ENCODE measurements around the gene SIDT2.

Gene SIDT2

DNA sequence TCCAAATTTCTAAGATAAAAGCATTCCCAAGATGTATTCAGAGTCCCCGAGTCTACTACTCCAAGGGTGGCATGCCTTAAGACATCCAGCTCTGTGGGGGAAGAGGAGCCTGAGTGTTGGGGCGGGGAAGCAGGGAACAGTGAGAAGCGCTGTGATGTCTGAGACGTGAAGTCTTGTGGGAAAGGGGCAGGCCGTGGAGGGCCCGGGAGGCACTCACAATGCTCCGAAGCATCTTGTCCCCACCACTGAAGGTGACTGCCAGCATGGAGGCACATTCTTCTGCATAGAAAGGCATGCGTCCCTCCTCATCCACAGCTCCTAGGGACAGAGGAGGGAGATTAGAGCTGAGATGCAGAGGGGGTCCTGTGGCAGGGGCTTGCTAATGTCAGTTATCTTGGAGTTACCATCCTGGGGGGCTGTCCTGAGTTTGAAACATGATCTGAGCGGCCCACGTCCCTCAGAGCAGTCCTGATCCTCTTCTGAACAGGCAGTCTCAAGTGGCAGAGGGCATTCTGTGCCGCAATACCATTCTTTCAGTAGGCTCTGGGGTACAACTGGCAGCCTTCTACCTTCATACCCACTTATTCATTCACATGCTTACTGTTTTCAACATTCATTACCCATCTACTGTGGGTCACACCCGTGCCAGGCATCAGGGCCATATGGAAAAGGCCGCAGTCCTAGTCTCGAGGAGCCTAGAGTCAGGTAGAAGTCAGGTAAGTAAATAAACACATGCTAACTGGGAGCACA is 44.6 kb downstream of the SIDT2 start:
- no peak for DNase-seq (ENCODE audit: low read depth)

DNA sequence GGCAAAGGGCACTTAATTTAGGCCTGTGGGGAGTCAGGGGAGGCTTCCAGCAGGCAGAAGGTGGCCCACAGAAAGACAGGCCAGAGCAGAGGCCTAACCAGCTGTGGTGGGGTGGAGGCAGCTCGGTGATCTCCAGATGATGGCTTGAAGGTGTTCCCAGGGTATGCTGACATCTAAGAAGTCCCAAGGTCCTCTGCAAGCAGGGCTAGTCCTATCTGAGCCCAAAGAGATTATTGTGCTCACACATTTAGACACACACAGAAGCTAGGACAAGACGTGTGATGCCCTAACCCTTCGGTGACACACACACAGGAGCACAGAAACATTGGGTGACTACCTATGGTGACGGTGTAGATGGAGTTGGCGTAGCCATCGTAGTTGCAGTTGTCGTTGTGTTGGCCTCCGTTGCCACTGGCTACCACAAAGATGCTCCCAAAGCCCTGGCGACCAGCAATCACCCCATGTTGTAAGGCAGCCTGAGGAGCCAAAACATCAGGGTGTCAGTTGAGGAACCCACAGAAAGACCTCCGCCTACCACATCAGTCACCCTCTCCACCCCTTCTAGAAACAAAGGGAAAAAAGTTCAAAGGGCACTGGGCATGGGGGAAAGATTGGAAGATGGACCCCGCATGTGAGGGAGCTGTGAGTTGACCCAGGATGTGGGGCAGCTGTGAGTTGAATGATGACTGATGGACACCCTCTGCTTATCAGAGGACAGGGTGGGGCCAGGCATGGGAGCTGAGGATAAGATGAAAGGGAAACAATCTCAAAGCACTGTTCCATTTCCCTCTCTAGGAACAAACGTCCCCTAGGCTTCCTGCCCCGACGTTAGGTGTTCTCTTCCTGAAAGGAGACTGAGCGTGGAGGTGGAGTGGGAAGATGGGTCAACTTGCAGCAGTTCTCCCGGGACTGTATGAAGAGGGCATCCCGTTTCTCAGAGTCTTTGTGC is 45.5 kb downstream of the SIDT2 start:
- DNase-seq (ENCODE audit: low read depth): no peak

DNA sequence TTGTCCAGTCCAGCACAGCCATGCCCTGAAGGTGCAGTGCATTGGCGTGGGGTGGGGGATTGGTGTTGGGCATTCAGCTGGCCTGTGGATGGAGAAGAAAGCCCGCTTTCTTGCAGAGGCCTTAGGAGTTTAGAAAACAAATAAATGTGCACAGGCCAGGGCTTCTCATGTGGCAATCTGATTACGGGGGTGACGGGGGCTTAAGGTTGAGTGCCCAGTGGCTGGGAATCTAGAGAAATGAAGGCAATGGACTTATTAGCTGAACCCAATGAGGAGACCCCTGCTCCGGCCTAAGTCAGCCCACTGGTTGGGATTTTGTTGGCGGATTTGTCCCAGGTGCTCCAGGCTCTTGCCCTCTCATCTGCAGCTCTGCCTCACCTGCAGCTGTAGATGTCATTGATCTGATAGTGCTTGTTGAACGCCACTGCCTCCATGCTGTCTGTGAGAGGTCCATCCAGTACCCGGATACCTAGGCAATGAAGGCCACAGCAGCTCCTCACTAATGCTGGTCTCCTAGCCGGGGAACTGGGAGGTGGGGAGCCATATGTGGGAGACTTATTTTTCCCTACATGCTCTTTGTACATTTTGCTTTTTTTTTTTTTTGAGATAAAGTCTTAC is 47.1 kb downstream of the SIDT2 start:
- no peak for DNase-seq (ENCODE audit: low read depth)

DNA sequence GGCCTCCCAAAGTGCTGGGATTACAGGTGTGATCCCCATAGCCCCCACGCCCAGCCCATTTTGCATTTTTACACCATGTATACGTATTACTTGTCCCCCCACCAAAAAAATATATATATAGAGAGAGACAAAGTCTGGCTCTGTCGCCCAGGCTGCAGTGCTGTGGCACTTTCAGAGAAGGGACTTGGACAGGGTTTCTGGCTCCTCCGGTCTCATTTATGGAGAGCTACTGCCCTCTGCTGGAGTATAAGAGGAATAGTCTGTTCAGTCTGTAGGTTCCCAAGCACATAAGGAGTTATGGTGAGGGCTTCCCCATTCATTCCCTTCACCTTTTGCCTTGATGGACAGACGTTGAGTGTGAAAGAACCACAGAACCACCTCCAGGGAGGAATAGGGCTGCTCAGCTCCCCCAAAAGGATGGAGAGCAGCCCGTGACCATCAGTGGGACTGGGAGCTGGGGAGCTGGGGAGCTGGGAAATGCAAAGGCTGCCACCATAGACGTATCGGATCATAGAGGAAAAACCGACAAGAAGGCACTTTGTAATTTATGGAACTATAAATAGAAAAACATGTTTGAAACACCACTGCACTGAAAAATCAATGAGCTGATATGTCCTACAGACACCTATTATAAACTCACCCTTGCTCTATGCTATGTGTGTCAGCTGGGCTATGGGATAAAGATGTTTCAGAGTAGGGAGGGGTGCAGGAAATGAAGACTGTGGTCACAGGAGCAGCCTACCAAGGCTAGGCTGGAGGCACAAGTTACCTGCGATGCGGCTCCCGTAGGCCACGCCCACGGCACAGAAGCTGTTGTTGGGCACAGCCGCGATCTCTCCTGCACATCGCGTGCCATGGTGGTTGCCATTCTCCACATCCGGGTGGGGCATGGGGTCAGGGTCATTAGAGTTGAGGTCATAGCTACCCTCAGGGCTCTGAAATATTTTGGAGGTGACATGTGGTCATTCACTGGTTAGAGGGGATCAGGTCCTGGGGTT is 48.1 kb downstream of the SIDT2 start:
- DNase-seq (ENCODE audit: low read depth): peak; percentile 64

DNA sequence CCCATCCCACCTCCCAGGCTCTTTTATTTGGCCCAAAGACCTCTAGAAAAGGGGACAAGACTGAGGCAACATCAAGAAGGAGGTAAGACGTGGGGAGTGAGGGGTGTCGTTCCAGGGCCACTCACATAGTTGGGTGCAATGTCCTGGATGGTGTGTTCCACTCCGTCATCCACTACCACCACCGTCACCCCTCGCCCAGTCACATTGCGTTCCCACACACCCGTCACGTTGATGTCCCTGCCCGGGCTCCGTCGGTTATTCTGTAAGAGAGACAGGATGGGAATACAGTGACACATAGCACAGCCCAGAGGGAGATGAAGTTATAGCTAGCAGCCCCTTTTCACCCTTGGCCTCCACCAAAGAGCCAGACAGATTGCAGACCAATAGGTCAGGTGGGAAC is 49.5 kb downstream of the SIDT2 start:
- no peak for DNase-seq (ENCODE audit: low read depth)

DNA sequence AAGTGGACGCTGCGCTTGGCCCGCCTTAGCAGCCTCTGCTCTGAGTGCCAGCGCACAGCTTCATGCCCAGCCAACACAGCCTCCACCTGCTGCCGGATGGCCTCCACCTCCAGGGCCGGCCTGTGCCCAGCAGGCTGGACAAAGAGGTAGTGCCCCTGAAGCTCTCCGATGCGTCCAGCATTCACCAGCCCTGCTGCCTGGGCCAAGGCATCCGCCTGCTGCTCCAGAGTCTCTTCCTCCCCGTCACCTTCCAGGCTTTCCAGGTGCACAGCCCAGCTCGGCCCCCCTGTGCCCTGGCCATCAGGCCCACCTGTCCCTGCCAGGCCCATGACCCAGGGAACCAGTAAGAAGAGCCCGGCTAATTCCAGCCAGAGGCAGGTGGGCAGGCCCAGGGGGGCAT is 50.9 kb downstream of the SIDT2 start:
- no peak for DNase-seq (ENCODE audit: low read depth)

DNA sequence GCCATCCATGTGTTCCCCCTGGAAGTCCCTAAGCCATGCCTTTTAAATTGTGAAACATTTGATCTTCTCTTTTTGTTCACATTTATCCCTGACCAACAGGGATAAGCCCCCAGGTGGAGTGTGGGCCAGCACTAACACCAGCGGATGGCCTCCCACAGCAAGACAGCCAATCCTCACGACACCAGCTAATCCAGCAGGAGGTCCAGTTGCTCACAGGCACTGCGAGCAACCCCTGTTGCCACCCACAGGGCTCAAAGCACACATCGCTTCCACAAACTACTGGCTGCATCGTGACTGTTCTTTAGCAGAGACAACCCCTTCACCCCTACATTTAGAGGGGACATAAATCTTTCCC is 51.4 kb downstream of the SIDT2 start:
- DNase-seq (ENCODE audit: low read depth): no peak

DNA sequence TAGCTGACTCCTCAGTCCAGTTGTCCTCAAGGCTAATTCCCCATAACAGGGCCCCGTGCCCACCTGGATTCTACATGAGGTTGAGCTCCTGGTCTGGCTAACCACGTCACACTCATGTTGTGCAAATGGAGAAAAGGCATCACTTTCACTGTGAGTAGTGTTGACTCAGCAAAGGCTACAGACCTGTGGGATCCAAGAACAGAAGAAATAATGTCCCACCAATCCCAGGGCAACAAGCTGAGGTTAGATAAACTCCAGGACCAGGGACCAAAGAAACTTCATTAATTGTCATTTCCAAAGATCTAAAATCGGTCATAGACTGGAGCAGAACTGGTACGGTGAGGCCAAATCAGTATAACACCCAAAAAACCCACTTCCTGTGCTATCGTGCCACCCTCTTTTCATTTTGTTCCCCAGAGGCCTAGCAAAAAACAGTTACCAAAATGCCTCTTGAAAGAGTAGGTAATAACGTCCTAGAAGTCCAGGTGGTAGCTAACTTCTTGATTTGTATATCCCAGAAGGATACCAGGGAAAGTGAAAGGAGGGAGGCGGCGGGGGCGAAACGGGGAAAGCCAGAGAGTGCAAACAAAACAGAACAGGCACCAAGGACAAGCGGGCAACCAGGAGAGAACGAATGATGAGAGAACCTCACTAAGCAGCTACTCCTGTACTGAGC is 51.9 kb downstream of the SIDT2 start:
- peak; percentile 43 for DNase-seq (ENCODE audit: low read depth)

DNA sequence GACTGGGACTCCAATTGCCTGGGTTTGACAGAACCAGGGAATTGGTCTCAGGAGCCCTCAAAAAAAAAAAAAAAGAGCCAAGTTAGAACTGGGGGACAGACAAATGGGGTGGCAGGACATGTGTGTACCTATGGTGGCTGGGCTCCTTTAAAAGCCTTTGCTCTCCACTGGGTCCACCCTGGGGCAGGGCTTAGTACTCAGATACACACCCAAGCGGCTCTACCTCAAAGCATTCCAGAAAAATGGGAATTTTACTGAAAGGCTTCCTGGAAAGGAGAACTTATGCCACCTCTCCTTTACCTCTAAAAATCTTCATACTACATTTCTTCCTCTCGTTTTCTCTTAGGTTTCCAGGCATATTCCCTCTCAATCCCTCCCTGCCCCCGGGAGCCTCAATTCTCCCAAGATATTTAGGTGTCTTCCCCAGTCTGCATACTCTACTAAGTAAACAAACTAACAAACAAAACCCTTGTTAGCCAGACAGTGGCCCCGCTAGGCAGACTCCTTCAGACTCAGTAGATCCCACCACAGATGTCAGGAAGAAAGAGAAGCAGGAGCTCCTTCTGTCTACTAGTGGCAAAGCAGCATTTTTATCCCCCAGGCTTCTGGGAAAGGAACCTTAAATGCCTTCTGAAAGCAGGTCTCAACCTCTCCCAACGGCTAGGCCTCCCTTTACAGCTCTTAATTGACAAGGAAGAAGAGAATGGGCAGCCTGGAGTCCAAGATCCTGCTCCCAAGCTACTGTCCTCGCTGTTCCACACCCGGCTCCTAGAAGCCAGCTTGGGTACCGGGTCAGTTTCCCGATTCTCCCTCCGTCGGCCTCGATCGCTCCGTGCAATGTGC is 52.7 kb downstream of the SIDT2 start:
- DNase-seq (ENCODE audit: low read depth): no peak

DNA sequence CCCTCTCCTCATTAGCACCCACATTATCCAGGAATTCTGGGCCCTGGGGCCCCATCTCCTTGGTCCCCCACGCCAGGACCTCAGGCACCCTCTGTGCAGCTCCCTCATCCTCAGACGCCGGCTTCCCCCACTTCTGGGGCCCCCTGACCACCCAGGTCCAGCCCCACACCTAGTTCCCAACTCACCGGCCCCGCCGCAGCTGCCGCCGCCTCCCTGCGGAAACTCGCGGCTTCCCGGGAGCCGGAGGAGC is 53.2 kb downstream of the SIDT2 start, which contains the start of gene PCSK7:
Gene PCSK7 (minus strand): TSS at position 232 of the 250 bp plus-strand sequence. CDS start 2,229 bp downstream, outside the sequence.
- no peak for DNase-seq (ENCODE audit: low read depth)

DNA sequence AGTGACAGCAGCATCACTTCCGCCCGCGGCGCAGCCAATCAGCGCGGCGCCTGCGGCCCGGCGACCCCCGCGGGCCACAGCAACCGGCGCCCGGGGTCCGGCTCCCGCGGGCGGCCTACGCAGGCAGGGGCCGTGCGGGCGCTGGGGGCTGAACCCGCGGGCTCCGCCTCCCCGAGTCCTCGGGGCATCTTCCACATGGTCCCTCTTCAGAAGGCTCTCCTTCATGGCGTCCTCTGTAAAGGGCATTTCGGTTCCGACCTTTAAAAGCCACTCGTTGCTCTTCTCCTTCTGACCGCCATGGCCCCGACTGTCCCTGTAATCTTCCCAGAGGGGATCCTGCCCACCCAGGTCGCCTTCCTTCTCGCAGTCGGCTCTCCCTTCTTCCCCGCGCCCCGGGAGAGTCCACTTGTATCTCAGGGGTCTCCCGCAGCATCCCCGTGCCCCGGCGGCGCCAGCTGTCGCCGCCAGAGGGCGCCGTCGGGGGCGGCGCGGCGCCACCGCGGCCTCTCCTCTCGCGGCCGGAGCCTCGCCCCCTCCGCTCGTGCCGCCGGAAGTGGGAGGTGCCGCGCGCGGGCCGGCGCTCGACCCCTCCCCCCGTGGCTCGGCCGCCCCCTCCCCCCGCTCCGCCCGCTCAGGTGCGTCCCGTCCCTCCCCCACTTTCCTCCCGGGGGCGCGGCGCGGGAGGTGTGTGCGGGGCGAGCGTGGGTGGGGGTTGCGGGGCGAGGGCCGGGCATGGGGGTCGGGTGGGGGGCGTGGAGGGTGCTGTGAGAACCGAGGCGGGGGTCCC is 53.7 kb downstream of the SIDT2 start, which contains the start of gene RNF214:
Gene RNF214 (plus strand): TSS at position 580 of the 787 bp plus-strand sequence. CDS start 1,602 bp downstream, outside the sequence.
- peak; percentile 46 for DNase-seq (ENCODE audit: low read depth)

DNA sequence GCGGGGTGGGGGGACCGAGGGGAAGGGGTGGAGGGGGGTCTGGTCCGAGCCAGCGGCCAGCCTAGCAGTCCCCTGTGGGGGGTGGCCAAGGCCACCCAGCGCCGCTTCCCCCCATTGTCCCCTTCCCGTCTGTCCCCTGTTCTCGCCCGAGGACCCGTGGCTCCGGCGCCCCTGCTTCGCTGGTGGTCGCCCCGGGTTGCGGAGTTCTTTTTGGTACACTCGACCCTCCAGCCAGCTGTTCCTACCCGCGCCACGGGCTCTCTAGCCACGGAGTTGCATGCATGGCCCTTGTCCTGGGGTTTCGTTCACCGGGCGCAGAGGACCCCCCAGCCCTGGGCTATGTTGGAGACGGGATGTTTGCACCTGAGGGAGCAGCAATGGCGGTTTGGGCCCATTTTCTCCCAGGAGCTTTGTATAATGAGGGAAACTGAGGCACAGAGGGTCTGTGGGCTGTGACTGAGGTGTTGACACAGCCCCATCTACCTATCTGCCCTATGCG is 54.4 kb downstream of the SIDT2 start:
- DNase-seq (ENCODE audit: low read depth): no peak

DNA sequence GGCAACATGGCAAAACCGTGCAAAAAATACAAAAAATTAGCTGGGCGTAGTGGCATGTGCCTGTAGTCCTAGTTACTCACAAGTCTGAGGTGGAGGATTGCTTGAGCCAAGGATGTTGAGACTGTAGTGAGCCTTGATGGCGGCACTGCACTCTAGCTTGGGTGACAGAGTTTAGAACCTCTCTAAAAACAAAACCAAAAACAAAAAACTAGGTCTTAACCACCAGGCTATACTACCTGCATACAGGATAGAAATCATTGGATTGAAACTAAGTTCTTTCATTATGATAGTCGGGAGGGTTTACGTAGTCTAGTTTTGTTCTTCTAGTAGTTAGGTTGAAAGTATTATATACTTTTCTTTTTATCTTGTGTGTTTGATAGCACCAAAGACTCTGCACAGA is 59.7 kb downstream of the SIDT2 start:
- no peak for DNase-seq (ENCODE audit: low read depth)

DNA sequence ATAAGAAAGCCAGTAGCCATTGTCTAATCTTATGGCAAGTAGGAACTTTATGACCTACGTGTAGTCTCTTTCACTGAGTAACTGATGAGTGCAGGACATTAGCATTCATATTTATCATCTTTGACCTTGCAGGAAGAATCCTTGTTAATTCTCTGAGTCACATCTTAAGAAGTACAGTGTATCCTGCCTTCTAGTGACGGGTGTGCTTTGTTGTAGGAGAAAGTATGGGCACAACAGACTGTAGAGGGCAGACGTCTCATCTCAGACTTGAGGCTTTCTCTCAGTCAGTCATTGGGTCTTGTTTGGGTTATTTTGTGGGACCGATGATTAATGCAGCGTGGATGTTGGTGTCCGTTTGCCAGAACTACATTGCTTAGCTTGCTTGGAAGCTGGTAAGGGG is 60.8 kb downstream of the SIDT2 start:
- peak; percentile 98 for DNase-seq (ENCODE audit: low read depth)

All from amniotic epithelial cell (primary cell).